Gastrocnemius medialis (tissue), 4 donors: Measurements from ENCODE around the gene LDLRAD4.

Experiments
- POLR2A ChIP-seq, 2 donors: fragments of 450-650 bp; IDR thresholded peaks; one replicate each; pipeline ENCODE4 v1.6.1; 2017; ENCODE audit warnings: antibody characterized with exemption in 2 of 2, mild to moderate bottlenecking in 2 of 2, moderate library complexity in 2 of 2
- TF ChIP-seq, protein P1 (sequence below), 5 experiments: fragments of 450-650 bp in 3 of 5; fragments of 200-600 bp in 2 of 5; sonication (generic) in 2 of 5; IDR thresholded peaks in 4 of 5; conservative IDR thresholded peaks in 1 of 5; 1 replicate in 4 of 5; 2 replicates in 1 of 5; pipeline ENCODE4 v1.5.1; 2016 to 2019; ENCODE audit warnings: antibody characterized with exemption in 5 of 5, mild to moderate bottlenecking in 3 of 5, moderate library complexity in 3 of 5

DNA sequence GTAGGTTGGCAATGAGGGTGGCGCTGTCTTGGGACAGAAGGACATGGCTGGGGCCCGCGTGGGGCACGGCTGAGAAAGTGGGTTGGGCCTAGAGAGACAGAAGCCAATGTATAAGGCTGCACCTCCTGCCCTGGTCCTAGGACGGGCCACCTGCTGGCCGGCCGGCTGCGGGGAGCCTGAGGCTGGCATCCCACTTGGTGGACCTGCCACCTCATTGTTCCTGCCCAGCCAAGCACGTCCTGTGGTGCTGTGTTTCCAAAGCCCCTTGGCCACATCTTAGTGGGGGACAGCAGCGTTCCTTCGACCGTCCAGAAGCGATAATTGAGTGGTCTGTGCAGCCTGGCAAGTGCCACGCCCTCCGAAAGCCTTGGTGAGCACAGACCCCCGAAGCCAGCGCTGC lies 223.9 kb downstream of the LDLRAD4 start:
- TF ChIP-seq, protein P1, sequence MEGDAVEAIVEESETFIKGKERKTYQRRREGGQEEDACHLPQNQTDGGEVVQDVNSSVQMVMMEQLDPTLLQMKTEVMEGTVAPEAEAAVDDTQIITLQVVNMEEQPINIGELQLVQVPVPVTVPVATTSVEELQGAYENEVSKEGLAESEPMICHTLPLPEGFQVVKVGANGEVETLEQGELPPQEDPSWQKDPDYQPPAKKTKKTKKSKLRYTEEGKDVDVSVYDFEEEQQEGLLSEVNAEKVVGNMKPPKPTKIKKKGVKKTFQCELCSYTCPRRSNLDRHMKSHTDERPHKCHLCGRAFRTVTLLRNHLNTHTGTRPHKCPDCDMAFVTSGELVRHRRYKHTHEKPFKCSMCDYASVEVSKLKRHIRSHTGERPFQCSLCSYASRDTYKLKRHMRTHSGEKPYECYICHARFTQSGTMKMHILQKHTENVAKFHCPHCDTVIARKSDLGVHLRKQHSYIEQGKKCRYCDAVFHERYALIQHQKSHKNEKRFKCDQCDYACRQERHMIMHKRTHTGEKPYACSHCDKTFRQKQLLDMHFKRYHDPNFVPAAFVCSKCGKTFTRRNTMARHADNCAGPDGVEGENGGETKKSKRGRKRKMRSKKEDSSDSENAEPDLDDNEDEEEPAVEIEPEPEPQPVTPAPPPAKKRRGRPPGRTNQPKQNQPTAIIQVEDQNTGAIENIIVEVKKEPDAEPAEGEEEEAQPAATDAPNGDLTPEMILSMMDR (IDR thresholded peaks at IDR 0.05 in 4 of 5, conservative IDR thresholded peaks at IDR 0.05 in 1 of 5), result no peak
- TF ChIP-seq POLR2A (IDR thresholded peaks at IDR 0.05), result no peak
